NK-92 (cell line): ENCODE data around the gene PHF19.
A peak's percentile ranks its signal among the peaks of the same experiment; 100 is the strongest.

Source experiments
- DNase-seq: peaks from one replicate; lab custom pipeline; 2025; ENCODE audit not compliant: unreplicated experiment; lab: John Stamatoyannopoulos, UW

Gene PHF19

GRCh38 chr9:120874226-120875194 is 2.5 kb downstream of the PHF19 start:
- no peak for DNase-seq

DNA sequence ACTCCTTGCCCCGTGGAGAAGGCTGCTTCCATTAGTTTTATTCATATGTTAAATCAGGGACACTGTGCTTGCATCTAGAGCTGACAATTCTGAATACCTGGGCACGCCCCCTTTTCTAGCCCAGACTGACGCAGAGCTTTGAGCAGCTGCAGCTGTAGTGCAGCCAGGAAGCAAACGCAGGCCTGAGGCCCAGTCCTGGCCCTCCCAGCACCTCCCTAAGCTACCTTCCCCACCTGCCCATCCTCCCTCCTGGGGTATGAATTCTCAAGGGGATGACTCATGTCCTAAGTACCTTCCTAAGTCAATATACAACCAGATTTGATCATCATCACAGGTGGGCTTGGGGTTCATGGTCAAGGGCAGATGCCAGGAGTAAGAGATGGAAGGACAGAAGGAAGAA is 3.5 kb downstream of the PHF19 start:
- no peak for DNase-seq

DNA sequence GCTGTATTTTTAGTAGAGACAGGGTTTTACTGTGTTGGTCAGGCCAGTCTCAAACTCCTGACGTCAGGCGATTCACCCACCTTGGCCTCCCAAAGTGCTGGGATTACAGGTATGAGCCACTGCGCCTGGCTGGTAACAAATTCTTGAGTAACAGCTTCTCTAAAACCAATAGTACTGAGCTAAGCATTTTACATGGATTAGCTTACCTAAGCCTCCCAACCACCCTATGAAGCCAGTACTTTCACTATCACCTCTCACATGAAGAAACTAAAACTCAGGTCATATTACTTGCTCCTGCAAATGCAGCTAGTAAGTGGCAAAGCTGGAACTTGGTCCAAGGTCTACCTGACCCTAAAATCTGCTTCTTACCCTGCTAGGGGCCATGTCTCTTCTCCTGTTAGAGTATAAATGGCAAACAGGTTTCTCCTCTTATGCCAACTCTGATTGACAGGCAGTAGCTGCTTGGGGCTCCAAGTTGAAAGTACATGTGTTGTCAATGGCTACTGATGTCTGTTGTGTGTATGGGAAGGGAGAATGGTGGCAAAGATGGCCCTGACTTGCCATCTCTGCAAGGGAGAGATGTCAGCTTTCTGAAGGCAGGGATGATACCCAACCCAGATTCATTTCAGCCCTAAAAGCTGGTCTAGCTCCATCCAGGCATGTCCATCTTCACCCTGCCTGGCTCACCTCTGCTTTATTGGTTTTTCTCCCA is 4.0 kb downstream of the PHF19 start:
- DNase-seq: no peak

DNA sequence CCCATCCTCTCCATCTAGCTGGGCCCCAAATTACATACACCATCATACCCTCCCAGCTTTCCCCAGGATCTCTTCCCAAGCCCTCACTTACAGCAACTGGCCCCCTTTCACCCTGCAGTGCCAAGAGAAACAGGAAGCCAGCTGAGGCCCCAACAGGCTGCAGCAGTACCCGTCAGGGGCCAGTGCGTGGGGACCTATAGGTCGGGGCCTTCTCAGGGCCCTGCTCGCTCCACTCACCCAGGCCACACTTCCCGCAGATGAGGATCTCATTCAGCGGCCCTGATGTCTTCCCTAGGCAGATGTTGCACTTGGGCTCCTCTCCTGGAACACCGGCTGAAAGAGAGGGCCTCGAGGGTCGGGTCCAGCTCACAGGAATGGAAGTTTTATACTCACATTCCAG is 6.8 kb downstream of the PHF19 start:
- no peak for DNase-seq

DNA sequence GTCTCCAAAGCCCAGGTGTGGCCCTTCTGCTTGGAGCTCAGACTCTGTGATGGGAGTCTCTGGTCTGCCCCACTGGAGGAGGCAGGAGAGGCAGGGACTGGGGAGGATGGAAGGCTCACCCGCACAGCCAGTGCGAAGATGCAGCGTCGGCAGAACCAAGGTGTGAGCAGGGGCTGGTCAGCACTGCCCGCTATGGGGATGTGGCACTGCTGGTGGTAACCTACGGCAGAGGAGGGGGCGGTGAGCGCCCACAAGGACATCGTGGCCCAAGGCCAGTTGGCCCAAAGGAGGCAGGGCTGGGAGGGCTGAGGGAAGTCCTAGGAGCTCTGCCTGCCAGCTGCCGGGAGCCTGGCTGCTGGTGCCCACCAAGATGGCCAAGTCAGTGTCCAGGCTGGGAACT is 7.3 kb downstream of the PHF19 start:
- DNase-seq: no peak

- no peak for DNase-seq
Observed at GRCh38 chr9:120869360-120869687, 7.7 kb downstream of the PHF19 start.

DNA sequence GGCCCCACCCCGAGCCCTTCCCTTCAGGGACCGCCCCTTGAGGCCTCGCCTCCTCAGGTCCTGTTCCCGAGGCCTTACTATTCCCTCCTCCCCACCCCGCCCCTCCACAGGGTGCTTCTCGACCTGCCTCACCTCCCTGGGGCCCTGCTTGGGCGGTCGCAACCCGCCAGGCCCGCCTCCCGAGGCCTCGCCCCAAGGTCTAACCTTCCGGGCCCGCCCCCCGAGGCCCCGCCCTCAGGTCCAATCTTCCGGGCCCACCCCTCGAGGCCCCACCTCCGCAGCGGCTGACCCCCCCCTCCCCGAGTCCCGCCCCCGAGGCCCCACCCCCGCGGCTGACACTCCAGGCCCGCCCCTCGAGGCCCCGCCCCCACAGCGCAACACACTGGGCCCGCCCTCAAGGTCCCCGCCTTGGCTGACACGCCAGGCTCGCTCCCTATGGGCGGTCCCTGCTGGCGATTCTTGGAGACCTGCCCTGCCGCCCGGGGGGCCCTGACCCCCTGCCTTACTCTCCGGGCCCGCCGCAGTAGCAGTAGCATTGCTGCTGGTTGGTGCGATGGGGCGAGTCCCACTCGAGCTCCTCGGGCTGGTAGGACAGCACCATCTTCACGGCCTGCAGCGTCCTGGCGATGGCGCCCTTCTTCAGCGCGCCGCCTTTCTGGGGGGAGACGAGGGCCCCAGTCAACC is 8.2 kb downstream of the PHF19 start:
- peak; percentile 82 for DNase-seq

DNA sequence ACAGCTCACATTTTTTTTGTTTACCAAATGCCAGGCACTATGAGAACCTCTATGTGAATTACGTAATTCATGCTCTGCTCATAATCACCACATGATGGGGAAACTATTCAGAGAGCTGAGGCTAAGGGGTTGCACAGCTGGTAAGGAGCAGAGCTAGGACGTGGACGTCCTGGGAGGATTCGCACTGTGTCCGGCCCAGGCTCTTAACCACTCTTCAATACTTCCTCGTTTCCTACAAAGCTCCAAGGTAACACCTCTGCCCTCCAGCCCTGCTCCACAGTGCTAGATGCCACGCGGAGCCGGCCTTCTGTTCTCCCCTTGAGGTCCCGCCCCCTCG is 8.7 kb downstream of the PHF19 start:
- DNase-seq: no peak

GRCh38 chr9:120867676-120868338 is 9.2 kb downstream of the PHF19 start:
- DNase-seq: no peak

- no peak for DNase-seq
Observed at GRCh38 chr9:120866651-120867050, 10.3 kb downstream of the PHF19 start.

GRCh38 chr9:120865809-120866208 is 11.2 kb downstream of the PHF19 start:
- DNase-seq: no peak

DNA sequence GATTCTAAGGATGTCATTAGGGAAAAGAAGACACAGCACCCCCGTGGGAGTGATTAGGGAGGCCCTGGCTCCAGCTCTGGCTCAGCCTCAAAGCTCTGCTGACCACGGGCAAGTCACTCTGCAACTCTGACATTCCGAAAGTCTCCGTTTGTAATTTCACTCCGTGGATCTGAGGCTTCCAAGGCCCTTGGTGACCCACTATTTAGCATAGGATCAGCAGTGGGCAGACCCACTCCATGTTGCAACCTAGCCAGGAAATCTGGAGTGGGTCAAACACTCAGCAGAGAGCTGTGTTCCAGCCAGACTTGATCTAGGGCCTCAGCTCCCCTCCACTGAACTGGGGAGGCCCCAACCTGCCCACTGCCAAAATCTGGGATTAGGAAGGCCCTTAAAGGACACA is 11.8 kb downstream of the PHF19 start:
- no peak for DNase-seq

DNA sequence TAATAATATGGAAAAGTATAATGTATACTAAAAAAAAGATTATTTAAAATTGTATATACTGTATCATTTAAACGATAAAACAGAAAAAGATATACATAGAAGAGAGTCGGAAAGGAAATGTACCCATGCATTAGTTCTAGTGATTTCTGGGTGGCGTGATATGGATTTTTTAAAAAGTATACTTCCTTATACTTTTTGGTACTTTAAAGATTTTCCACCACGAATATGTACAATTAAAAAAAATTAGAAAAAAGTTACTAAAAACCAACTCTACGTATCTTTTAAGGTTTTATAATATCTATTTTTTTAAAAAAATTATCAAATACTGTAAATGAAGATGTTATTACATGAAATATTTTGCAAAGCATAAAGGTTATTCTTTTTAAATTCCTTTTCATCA is 12.3 kb downstream of the PHF19 start:
- no peak for DNase-seq

GRCh38 chr9:120863833-120864232 is 13.2 kb downstream of the PHF19 start:
- no peak for DNase-seq

GRCh38 chr9:120862452-120862851 is 14.5 kb downstream of the PHF19 start:
- no peak for DNase-seq

DNA sequence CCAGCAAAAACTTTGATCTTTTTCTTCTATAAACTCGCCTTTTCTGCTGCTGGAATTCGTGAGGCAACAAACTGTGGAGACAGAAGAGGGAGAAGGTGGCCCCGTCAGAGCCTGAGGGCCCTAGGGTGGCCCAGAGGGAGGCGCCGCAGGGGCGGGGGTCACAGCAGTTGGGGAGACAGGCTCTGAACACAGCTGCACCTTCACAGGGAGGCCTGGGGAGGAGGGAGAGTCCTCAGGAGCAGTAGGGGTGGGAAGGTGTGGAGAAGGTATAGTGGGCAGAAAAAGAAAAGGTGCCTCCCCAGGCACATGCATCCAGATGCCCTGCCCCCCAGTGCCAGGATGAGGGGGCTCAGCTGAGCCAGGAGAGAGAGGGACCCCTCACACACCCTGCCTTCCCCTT is 15.1 kb downstream of the PHF19 start:
- no peak for DNase-seq

DNA sequence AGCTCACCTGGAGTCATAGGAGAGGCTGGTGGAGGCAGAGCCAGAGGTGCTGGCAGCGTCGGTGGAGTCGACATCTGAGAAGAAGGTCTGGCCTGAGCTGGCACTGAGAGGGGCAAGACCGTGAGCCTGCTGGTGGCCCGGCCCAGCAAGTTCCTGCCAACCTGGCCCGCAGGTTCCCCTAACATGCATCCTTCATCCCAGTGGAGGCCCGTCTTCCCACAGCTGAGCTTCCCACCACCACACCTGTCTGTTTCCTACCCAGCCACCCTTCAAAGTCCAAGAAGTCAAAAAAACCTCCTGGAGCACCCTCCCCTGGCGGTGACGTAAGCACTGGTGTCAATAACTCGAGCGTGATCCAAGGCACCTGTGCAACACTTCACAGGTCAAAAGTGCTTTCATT is 16.9 kb downstream of the PHF19 start:
- DNase-seq: no peak

- no peak for DNase-seq
Observed at GRCh38 chr9:120859361-120859760, 17.6 kb downstream of the PHF19 start.

GRCh38 chr9:120857902-120858301 is 19.1 kb downstream of the PHF19 start:
- no peak for DNase-seq

- DNase-seq: no peak
Observed at GRCh38 chr9:120857481-120857880, 19.5 kb downstream of the PHF19 start.

- DNase-seq: no peak
Observed at GRCh38 chr9:120856700-120857099, 20.3 kb downstream of the PHF19 start.
